ENCODE results near the gene NCAM2. TPM values are rescaled to one million over a fixed set of nuclear protein-coding genes. Genes with fewer than 3 reads are reported as not detected.

The NCAM2 gene
- total and polyA plus RNA-seq, 2 of the 4 experiments (the other 2 are of a cell fraction): 2.7 to 5.0 TPM

DNA sequence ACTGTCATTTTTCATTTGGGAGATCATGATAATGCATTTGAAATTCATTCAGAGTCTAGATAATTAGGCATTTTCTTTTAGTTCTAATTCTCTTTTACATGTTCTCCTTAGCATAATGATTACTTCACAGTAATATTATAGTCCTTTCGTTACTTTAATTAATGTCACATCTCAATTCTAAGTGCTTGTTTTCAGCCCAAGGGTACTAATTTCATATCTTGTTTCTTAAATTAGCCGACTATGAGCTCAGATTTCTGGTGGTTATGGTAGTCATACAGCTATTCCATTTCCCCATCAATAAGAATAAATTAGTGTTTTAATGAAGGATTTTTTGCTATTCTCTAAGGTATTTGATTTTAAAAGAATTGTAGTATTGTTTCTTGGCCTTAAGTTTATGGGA, 120.9 kb downstream of the NCAM2 start:
- no peaks in the 10 kb centered on the region for H3K27me3 ChIP-seq (ENCODE audit: control insufficient read depth, insufficient read depth, low read length)
- CTCF ChIA-PET: no interaction called here

More for the DNA sequence above, 120.9 kb downstream of the NCAM2 start:
- no peak overlapping the region for H2BK20ac ChIP-seq (ENCODE audit: low read depth, low read length)
- H4K8ac ChIP-seq (ENCODE audit: low read depth in 2 of 2, low read length in 2 of 2): no peak overlapping the region
- H3K9me1 ChIP-seq (ENCODE audit: insufficient read depth, low read length): no peaks in the 10 kb centered on the region
- dilution Hi-C loops (cut with HindIII; ENCODE audit: low sequenced_read_pairs, unreplicated experiment): no loop called here
- no peak overlapping the region for H4K5ac ChIP-seq (ENCODE audit: low read depth, low read length)
- no peaks in the 10 kb centered on the region for H3K4me1 ChIP-seq (ENCODE audit: control insufficient read depth, insufficient read depth, low read length)
- DNase-seq: no peak
- no peak overlapping the region for H2BK120ac ChIP-seq (ENCODE audit: low read depth, low read length)
- in situ Hi-C loops (cut with MboI; ENCODE audit: low sequenced_read_pairs): no loop called here
- no peak overlapping the region for H3K14ac ChIP-seq (replicated peaks; ENCODE audit: low read depth, low read length)
- H3K56ac ChIP-seq (ENCODE audit: extremely low read depth, insufficient read depth, low read length): no peak overlapping the region
- no peak overlapping the region for H3K4me2 ChIP-seq (ENCODE audit: low read depth, low read length)
- no peak overlapping the region for H3K18ac ChIP-seq (ENCODE audit: low read depth, low read length)
- H3K4me3 ChIP-seq (ENCODE audit: insufficient read depth, low read depth, low read length): no peak overlapping the region
- H2AFZ ChIP-seq (replicated peaks; ENCODE audit: low read length, poor library complexity): no peak overlapping the region
- no peaks in the 10 kb centered on the region for H3K9me3 ChIP-seq (ENCODE audit: control insufficient read depth, insufficient read depth, low read length)
- no peaks in the 10 kb centered on the region for H4K20me1 ChIP-seq (ENCODE audit: insufficient read depth, low read length)
- no peak for ATAC-seq (ENCODE audit: low read depth)
- TF ChIP-seq CHD1 (IDR thresholded peaks at IDR 0.05; ENCODE audit: low read depth, low read length): no peak
- no peak for TF ChIP-seq MAFK (IDR thresholded peaks at IDR 0.05; ENCODE audit: low read depth, low read length)
- no peak for TF ChIP-seq ELK1 (IDR thresholded peaks at IDR 0.05; ENCODE audit: borderline replicate concordance, low read depth, low read length)
- no peak for TF ChIP-seq CEBPB (IDR thresholded peaks at IDR 0.05; ENCODE audit: low read depth, low read length)
- no peak for TF ChIP-seq BHLHE40 (IDR thresholded peaks at IDR 0.05; ENCODE audit: low read depth, low read length)
- no peak for TF ChIP-seq SMC3 (IDR thresholded peaks at IDR 0.05; ENCODE audit: low read depth, low read length)
- TF ChIP-seq CTCF (conservative IDR thresholded peaks at IDR 0.05; ENCODE audit: low read depth, low read length): no peak
- no peak overlapping the region for H2AK5ac ChIP-seq (ENCODE audit: low read depth, low read length)
- no peak overlapping the region for H3K4ac ChIP-seq (ENCODE audit: low read depth, low read length)
- BruUV-seq (replicated peaks): no TSS peak
- POLR2A ChIA-PET (ENCODE audit: unreplicated experiment): interaction anchor here (0.7 kb wide), 1 partner anchor 11 kb away, joined by 4 read pairs; no protein-coding TSS in a partner anchor
- no peak overlapping the region for H2BK15ac ChIP-seq (ENCODE audit: low read depth, low read length)
- H3K36me3 ChIP-seq (ENCODE audit: control insufficient read depth, insufficient read depth, low read length): no peaks in the 10 kb centered on the region
- H2AK9ac ChIP-seq (replicated peaks; ENCODE audit: low read depth, low read length, poor library complexity): no peak overlapping the region
- no peak overlapping the region for H3K9ac ChIP-seq (ENCODE audit: low read depth, low read length)
- no peak overlapping the region for H3K23ac ChIP-seq (ENCODE audit: low read depth, low read length)
- intact Hi-C loops (cut with micrococcal nuclease): no loop called here
- no peaks in the 10 kb centered on the region for H3K79me1 ChIP-seq (ENCODE audit: low read depth in 1 of 2, low read length in 2 of 2)
- H4K91ac ChIP-seq (ENCODE audit: insufficient read depth, low read depth, low read length): no peak overlapping the region
- H2BK5ac ChIP-seq (ENCODE audit: low read depth, low read length, poor library complexity, severe bottlenecking): no peak overlapping the region
- no CpG with 5 or more reads among the region's 2 CpGs for WGBS, 2 experiments (ENCODE audit: extremely low coverage in 2 of 2, insufficient read length in 1 of 2)
- H3K27ac ChIP-seq (ENCODE audit: insufficient read depth, low read length): no peak overlapping the region
